Liver (tissue), 9 donors: ENCODE data around the gene LANCL1. TPM values are rescaled to one million over a fixed set of nuclear protein-coding genes. Genes with fewer than 3 reads are reported as not detected.

Experiments
- DNase-seq: peaks from one replicate; pipeline ENCODE4 v3.0.0-alpha.2; 2017; ENCODE audit warnings: low spot score
- H3K27ac ChIP-seq, 2 donors: one replicate each; pipeline ENCODE4 v1.7.0; 2013; ENCODE audit warnings: inconsistent platforms in 2 of 2, low read length in 2 of 2, control low read depth in 1 of 2, low read depth in 1 of 2, mild to moderate bottlenecking in 1 of 2
- H3K27me3 ChIP-seq, 4 donors: one replicate each; pipeline versions ENCODE4 v1.6.1 to v1.7.0; 2013; ENCODE audit warnings: low read length in 3 of 4, inconsistent platforms in 1 of 4, mild to moderate bottlenecking in 1 of 4, moderate library complexity in 1 of 4; ENCODE audit not compliant: control insufficient read depth in 4 of 4, insufficient read depth in 4 of 4
- H3K36me3 ChIP-seq, 4 donors: one replicate each; pipeline versions ENCODE4 v1.6.1 to v1.7.0; 2013; ENCODE audit warnings: low read length in 3 of 4, mild to moderate bottlenecking in 3 of 4, low read depth in 1 of 4, moderate library complexity in 1 of 4; ENCODE audit not compliant: control insufficient read depth in 4 of 4, insufficient read depth in 3 of 4
- H3K4me1 ChIP-seq, 4 donors: one replicate each; pipeline versions ENCODE4 v1.6.1 to v1.7.0; 2013; ENCODE audit warnings: low read length in 3 of 4, mild to moderate bottlenecking in 3 of 4, moderate library complexity in 1 of 4; ENCODE audit not compliant: control insufficient read depth in 4 of 4, insufficient read depth in 4 of 4
- H3K4me3 ChIP-seq, 3 donors: one replicate each; pipeline versions ENCODE4 v1.6.1 to v1.7.0; 2013; ENCODE audit warnings: low read length in 3 of 3, control low read depth in 1 of 3, low read depth in 1 of 3, mild to moderate bottlenecking in 1 of 3
- H3K9ac ChIP-seq, 2 donors: one replicate each; pipeline ENCODE4 v1.7.0; 2013; ENCODE audit warnings: low read length in 2 of 2, mild to moderate bottlenecking in 2 of 2, moderate library complexity in 2 of 2, control low read depth in 1 of 2, low read depth in 1 of 2
- H3K9me3 ChIP-seq, 4 donors: one replicate each; pipeline versions ENCODE4 v1.6.1 to v1.7.0; 2013; ENCODE audit warnings: low read length in 3 of 4; ENCODE audit not compliant: control insufficient read depth in 4 of 4
- FOXA2 ChIP-seq: IDR thresholded peaks from 2 replicates; pipeline ENCODE4 v1.6.1; 2016; ENCODE audit warnings: antibody characterized with exemption
- GABPA ChIP-seq, 2 donors: IDR thresholded peaks in 1 of 2; conservative IDR thresholded peaks in 1 of 2; 2 replicates each; pipeline ENCODE4 v1.6.1; 2016; ENCODE audit warnings: antibody characterized with exemption in 2 of 2, mild to moderate bottlenecking in 1 of 2, moderate library complexity in 1 of 2
- HNF4A ChIP-seq, 2 donors: conservative IDR thresholded peaks; 2 replicates each; pipeline ENCODE4 v1.6.1; 2016; ENCODE audit warnings: antibody characterized with exemption in 2 of 2, mild to moderate bottlenecking in 2 of 2
- HNF4G ChIP-seq: IDR thresholded peaks from 2 replicates; pipeline ENCODE4 v1.6.1; 2016; ENCODE audit warnings: antibody characterized with exemption
- JUND ChIP-seq, 2 donors: IDR thresholded peaks; 2 replicates each; pipeline ENCODE4 v1.6.1; 2016; ENCODE audit warnings: antibody characterized with exemption in 2 of 2
- MAX ChIP-seq: IDR thresholded peaks from 2 replicates; pipeline ENCODE4 v1.6.1; 2016; ENCODE audit warnings: antibody characterized with exemption
- NR2F2 ChIP-seq: IDR thresholded peaks from 2 replicates; pipeline ENCODE4 v1.6.1; 2016; ENCODE audit warnings: antibody characterized with exemption
- RAD21 ChIP-seq, 2 donors: IDR thresholded peaks; 2 replicates each; pipeline ENCODE4 v1.6.1; 2016; ENCODE audit warnings: antibody characterized with exemption in 2 of 2, mild to moderate bottlenecking in 2 of 2
- RXRA ChIP-seq, 2 donors: IDR thresholded peaks; 2 replicates each; pipeline ENCODE4 v1.6.1; 2017 to 2018; ENCODE audit warnings: antibody characterized with exemption in 2 of 2, mild to moderate bottlenecking in 1 of 2
- SP1 ChIP-seq: IDR thresholded peaks from 2 replicates; pipeline ENCODE4 v1.6.1; 2018; ENCODE audit warnings: antibody characterized with exemption, mild to moderate bottlenecking
- YY1 ChIP-seq: IDR thresholded peaks from 2 replicates; pipeline ENCODE4 v1.6.1; 2016; ENCODE audit warnings: antibody characterized with exemption, mild to moderate bottlenecking
- ZBTB33 ChIP-seq: IDR thresholded peaks from 2 replicates; pipeline ENCODE4 v1.6.1; 2016; ENCODE audit warnings: antibody characterized with exemption
- WGBS: extraction: QIAGEN DNeasy Blood & Tissue Kit; methylation state at CpG from one replicate; pipeline ENCODE4 v1.1.7; 2013; 5-methylcytosine and 5-hydroxymethylcytosine counted together
- polyA plus RNA-seq, 2 donors: library from polyadenylated mRNA; stranded (reverse) in 1 of 2; unstranded in 1 of 2; fragments of 200-250 nt in 1 of 2; fragments of >200 nt in 1 of 2; fragmentation: Nextera tagmentation in 1 of 2; extraction: Ambion mirVana in 1 of 2; gene quantifications; one replicate each; pipeline versions ENCODE4 v1.2.1 to v1.2.3, GENCODE V29; 2013 to 2015
- total RNA-seq, 2 donors: library from RNA; depleted of rRNA; stranded (reverse); fragments of >200 nt; gene quantifications; one replicate each; pipeline ENCODE4 v1.2.3, GENCODE V29; 2014
- TF ChIP-seq, protein P1 (sequence below): IDR thresholded peaks from 2 replicates; pipeline ENCODE4 v1.6.1; 2016; ENCODE audit warnings: antibody characterized with exemption
- donor health status: healthy.
- donor health status: healthy.
- donor health status: healthy.
- donor health status: healthy.
- donor health status: healthy.

LANCL1 gene
- total and polyA plus RNA-seq, 4 donors, result 7.2 to 21.0 (median 12.1) TPM

GRCh38 chr2:210493528-210493927 is 17.0 kb upstream of the LANCL1 start (continued):
- TF ChIP-seq ZBTB33, result no peak
- TF ChIP-seq RAD21 (IDR thresholded peaks at IDR 0.05), result no peak
- TF ChIP-seq JUND (IDR thresholded peaks at IDR 0.05), result no peak
- TF ChIP-seq, protein P1, sequence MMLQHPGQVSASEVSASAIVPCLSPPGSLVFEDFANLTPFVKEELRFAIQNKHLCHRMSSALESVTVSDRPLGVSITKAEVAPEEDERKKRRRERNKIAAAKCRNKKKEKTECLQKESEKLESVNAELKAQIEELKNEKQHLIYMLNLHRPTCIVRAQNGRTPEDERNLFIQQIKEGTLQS, result no peak
- TF ChIP-seq NR2F2, result no peak

DNA sequence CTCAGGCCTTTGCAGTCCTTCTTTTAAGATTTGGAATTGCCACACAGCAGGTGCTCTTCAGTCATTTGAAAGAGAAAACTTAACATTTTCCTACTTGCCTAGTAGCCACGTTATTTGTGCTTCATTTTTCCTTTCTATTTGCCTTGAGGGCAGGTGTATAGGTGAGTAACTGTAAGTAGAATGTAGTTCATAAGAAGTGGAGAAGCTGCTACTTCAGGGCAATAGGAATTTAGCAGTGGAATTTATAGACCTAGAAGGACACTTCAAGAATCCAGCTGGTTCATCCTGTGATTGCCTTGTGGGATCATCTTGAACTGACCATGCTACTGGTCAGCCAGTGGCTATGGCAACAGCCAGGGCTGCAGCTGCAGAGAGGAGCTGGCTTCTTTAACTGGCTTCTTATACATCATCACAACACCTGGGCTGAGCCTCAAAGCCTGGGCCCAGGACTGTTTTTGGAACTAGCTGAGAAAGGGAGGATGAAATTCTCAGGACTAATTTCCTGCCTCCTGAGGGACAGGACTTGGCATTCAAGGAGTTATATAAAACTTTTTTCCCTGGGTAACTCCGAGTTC is 5.1 kb upstream of the LANCL1 start:
- WGBS, result 70% methylated on average over 2 of the region's 2 CpGs
- no peak for TF ChIP-seq YY1
- no peak for TF ChIP-seq FOXA2
- no peak for TF ChIP-seq ZBTB33
- no peak for TF ChIP-seq MAX
- TF ChIP-seq HNF4G, result no peak
- no peak for TF ChIP-seq GABPA (IDR thresholded peaks at IDR 0.05 in 1 of 2, conservative IDR thresholded peaks at IDR 0.05 in 1 of 2)
- no peak for TF ChIP-seq RAD21 (IDR thresholded peaks at IDR 0.05)
- no peak for TF ChIP-seq HNF4A (conservative IDR thresholded peaks at IDR 0.05)
- TF ChIP-seq RXRA (IDR thresholded peaks at IDR 0.05), result no peak
- TF ChIP-seq, protein P1, result no peak
- no peak for TF ChIP-seq JUND (IDR thresholded peaks at IDR 0.05)
- no peak for TF ChIP-seq SP1
- no peak overlapping the region for H3K4me3 ChIP-seq
- peaks cover 0 to 2% (median 0%) of the 10 kb centered on the region in 4 donors for H3K4me1 ChIP-seq
- DNase-seq, result no peak
- peaks cover 0 to 3% (median 0%) of the 10 kb centered on the region in 4 donors for H3K9me3 ChIP-seq
- H3K36me3 ChIP-seq, result no peaks in the 10 kb centered on the region
- no peak overlapping the region for H3K9ac ChIP-seq
- H3K27ac ChIP-seq, result no peak overlapping the region
- no peaks in the 10 kb centered on the region for H3K27me3 ChIP-seq

GRCh38 chr2:210480764-210481163 is 4.2 kb upstream of the LANCL1 start:
- no peak for TF ChIP-seq ZBTB33
- TF ChIP-seq JUND (IDR thresholded peaks at IDR 0.05), result no peak
- TF ChIP-seq, protein P1, result no peak
- Histone ChIP-seq H3K9me3 (peaks cover 0 to 3% (median 0%) of the 10 kb centered on the region in 4 donors), H3K4me3 (no peak overlapping the region)

More at GRCh38 chr2:210480764-210481163, 4.2 kb upstream of the LANCL1 start:
- H3K9ac ChIP-seq, result no peak overlapping the region
- H3K27ac ChIP-seq, result no peak overlapping the region
- no peak for DNase-seq
- H3K4me1 ChIP-seq, result peaks cover under 1 to 3% (median 2%) of the 10 kb centered on the region in 4 donors
- H3K27me3 ChIP-seq, result no peaks in the 10 kb centered on the region
- no peaks in the 10 kb centered on the region for H3K36me3 ChIP-seq
- WGBS, result 92% methylated on average over 2 of the region's 2 CpGs
